COLO829 (cell line): ENCODE results near the gene EPHA10.

Experiments used
- DNase-seq: peaks from one replicate; pipeline ENCODE4 v3.0.0; 2012; ENCODE audit warnings: low spot score

Gene EPHA10

DNA sequence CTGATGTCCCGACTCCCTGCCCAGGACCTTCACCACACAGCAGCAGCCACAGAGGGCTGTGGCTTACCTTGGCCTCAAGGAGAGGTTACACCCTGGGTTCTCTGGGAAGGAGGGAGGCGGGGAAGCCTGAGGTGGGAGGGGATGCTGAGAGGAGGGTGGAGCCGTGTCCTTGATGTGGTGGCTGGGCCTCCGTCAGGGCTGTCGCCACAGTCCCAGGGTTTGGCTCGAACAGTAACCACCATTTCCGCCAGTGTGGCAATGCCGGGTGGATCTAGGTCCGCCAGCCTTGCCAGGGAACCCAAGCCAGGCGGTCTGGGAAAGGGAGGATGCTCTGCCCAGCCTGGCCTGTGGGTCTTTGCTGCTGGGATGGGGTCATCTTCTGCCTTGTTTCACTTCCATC, 91.0 kb downstream of the EPHA10 start:
- DNase-seq, result no peak

- DNase-seq, result no peak
Measured at GRCh38 chr1:37672136-37672870, 92.6 kb downstream of the EPHA10 start.

- no peak for DNase-seq
Measured at GRCh38 chr1:37671261-37671660, 93.7 kb downstream of the EPHA10 start.

- DNase-seq, result no peak
Measured at GRCh38 chr1:37670133-37670532, 94.8 kb downstream of the EPHA10 start.

DNA sequence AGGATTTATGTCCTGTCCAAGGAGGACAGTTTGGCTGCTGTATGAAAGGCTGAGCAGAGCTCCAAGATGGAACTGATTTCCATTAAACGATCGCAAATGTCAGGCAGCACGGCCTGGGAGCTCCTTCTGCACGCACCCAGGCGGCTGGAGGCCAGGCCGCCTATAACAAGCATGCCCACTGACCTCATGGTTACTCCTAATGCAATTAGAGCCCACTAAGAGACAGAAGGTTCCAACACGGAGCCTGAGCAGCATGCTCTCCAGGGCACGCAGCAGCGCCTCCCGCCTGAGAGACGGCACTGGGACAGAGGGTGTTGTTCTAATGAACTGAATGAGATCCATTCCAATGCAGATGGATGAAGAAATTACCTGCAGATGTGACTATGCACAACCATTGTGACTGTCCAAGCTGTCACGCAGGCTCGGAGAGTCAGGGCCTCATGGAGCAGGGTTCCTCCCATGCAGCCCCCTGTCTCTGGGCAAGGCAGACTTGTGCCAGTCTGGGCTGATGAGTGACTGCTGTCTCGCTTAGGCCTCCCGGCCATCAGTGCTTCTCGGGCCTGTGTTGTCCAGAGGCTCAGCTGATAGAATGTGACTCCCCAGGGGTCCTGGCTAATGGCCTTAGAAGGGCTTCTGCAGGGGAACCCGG, 97.8 kb downstream of the EPHA10 start:
- DNase-seq, result no peak

DNA sequence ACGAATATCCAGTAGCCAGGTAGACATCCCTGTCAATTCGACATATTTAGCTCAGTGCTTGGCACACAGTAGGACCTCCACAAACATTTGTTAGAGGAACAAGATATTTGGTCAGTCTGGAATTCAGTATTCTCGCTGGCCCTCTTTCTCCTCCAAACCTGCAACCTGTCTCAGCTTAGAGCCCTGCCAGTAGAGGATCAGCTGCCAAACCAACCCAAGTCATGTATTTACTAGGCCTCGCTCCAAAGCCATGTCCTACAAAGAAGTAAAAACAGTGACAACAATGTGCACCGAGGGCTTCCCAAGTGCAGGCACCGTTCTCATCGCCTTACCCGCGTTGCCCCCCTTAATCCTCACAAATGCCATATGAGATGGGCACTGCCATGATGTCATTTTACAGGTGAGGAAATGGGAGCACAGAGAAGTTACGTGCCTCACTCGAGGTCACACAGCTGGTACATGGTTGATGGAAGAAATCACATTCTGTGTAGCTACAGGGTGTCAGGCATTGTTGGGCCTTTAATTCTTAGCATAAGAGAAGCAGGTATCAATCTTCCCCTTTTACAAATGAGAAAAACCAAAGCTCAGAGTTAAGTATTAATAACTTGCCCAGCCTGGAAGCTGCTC, 98.6 kb downstream of the EPHA10 start:
- no peak for DNase-seq
